ENCODE results near the gene LDB2. TPM values are rescaled to one million over a fixed set of nuclear protein-coding genes. Genes with fewer than 3 reads are reported as not detected.

The LDB2 gene
- total and polyA plus RNA-seq, 7 donors, result 7.0 to 18.9 (median 10.1) TPM

DNA sequence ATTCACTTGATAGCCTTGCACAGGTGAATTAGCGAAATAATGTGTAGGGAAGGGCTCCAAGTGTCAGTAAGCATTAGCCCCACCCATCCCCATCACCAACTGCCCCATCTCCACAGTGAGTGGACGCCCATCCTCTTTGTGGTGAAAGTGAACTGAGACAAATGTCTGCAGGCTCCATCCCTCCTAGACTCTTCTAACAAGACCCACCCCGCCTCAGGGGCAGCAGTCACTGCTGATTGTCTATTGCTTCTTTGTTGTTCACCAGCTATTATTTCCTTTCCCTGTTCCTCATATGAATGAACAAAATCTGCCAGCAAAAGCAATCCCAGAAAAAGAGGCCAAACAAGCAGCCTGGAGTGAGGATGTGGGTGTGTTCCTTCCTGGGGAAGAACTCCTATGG lies 96.4 kb downstream of the LDB2 start:
- Histone ChIP-seq H3K36me3 (ENCODE audit: insufficient read depth in 1 of 2, low read depth in 1 of 2) (no peaks in the 10 kb centered on the region), H3K9me3 (no peaks in the 10 kb centered on the region), H3K4me1 (no peaks in the 10 kb centered on the region), H3K4me3 (no peak overlapping the region), H3K27me3 (ENCODE audit: insufficient read depth in 3 of 3, low read length in 2 of 3) (no peaks in the 10 kb centered on the region), H3K27ac (no peak overlapping the region)
- ATAC-seq (no peak), DNase-seq (no peak)
- WGBS, 3 donors, result 81 to 86% (median 83%) methylated on average over 3 of the region's 3 CpGs
- intact Hi-C loops (cut with DNase I), result no loop called here
- TF ChIP-seq, protein P1, sequence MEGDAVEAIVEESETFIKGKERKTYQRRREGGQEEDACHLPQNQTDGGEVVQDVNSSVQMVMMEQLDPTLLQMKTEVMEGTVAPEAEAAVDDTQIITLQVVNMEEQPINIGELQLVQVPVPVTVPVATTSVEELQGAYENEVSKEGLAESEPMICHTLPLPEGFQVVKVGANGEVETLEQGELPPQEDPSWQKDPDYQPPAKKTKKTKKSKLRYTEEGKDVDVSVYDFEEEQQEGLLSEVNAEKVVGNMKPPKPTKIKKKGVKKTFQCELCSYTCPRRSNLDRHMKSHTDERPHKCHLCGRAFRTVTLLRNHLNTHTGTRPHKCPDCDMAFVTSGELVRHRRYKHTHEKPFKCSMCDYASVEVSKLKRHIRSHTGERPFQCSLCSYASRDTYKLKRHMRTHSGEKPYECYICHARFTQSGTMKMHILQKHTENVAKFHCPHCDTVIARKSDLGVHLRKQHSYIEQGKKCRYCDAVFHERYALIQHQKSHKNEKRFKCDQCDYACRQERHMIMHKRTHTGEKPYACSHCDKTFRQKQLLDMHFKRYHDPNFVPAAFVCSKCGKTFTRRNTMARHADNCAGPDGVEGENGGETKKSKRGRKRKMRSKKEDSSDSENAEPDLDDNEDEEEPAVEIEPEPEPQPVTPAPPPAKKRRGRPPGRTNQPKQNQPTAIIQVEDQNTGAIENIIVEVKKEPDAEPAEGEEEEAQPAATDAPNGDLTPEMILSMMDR (IDR thresholded peaks at IDR 0.05), result no peak

DNA sequence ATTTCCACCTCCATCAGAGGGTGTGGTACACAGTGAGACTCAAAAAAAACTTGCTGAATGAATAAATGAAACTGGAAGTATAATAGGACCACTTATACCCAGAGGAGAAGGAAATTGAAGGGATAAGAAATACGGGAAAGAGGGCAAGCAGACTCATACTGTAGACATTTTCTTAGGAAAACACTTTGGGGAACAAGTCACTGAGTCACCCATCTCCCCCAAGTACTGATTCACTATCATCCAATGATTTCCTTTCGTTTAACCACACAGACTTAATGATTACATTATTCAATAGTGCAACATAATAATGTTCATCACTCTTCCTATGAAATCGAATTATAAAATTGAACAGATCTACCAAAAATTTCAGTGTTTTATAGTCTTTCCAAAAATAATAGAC lies 97.1 kb downstream of the LDB2 start:
- no peak for ATAC-seq
- Histone ChIP-seq H3K4me1 (no peaks in the 10 kb centered on the region), H3K4me3 (no peak overlapping the region), H3K36me3 (ENCODE audit: insufficient read depth in 1 of 2, low read depth in 1 of 2) (no peaks in the 10 kb centered on the region), H3K27ac (no peak overlapping the region), H3K9me3 (no peaks in the 10 kb centered on the region), H3K27me3 (ENCODE audit: insufficient read depth in 3 of 3, low read length in 2 of 3) (no peaks in the 10 kb centered on the region)
- WGBS, 3 donors, result 80 to 89% (median 89%) methylated on average over 3 of the region's 3 CpGs
- TF ChIP-seq, protein P1 (IDR thresholded peaks at IDR 0.05), result no peak
- DNase-seq, result no peak
- intact Hi-C loops (cut with DNase I), result no loop called here

DNA sequence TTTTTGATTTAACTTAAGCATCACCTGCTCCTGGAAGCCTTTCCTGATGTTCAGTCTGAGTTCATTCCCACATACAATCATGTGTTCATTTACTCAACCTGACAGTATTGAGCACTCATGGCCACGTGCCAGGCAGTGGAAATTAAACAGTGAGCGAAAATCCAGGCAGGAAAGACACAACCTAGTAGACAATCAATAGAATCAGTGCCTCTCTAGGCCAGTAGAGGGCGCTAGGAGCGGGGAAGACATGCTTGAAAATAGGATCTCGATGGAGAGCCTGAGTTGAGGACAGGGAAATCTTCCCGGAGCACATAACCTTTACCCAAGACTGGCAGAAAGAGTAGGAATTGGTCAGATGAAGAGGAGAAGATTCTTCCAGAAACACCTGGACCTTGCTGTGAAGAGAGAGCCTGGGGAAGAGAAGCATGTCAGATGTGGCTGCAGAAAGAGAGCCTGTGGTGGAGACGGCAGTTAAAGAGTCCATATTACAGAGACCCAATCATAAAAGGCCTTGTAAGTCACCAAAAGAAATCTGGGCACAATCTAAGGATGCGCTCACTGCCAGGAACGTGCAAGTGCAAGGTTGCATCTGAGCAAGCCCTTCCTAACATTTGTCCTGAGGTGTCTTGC lies 103.5 kb downstream of the LDB2 start:
- H3K36me3 ChIP-seq (ENCODE audit: insufficient read depth in 1 of 2, low read depth in 1 of 2), result no peaks in the 10 kb centered on the region
- no peak overlapping the region for H3K27ac ChIP-seq
- TF ChIP-seq, protein P1 (IDR thresholded peaks at IDR 0.05), result peak; percentile 47
- no peaks in the 10 kb centered on the region for H3K9me3 ChIP-seq
- no peaks in the 10 kb centered on the region for H3K27me3 ChIP-seq (ENCODE audit: insufficient read depth in 3 of 3, low read length in 2 of 3)
- intact Hi-C loops (cut with DNase I), result no loop called here
- ATAC-seq (no peak), DNase-seq (no peak)
- 38 to 40% (median 40%) methylated on average over 9 of the region's 9 CpGs for WGBS, 3 donors
- no peaks in the 10 kb centered on the region for H3K4me1 ChIP-seq
- H3K4me3 ChIP-seq, result no peak overlapping the region

DNA sequence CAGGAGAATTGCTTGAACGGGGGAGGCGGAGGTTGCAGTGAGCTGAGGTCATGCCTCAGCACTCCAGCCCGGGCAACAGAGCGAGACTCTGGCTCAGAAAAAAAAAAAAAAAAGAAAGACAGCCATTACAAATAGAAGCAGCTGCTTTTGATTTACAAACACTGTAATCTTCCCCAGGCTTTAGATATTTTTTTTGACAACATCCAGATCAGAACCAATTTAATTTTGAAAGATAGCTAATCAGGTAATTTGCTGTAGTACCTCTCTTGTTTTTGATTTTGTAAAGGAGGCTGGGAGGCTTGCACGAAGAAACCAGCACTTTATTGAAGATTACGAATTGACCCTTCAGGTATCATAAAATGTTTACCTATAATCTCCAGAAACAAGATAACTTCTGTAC lies 107.0 kb downstream of the LDB2 start:
- no peaks in the 10 kb centered on the region for H3K27me3 ChIP-seq (ENCODE audit: insufficient read depth in 3 of 3, low read length in 2 of 3)
- H3K4me1 ChIP-seq, result no peaks in the 10 kb centered on the region
- intact Hi-C loops (cut with DNase I), result no loop called here
- TF ChIP-seq, protein P1 (IDR thresholded peaks at IDR 0.05), result no peak
- no peak overlapping the region for H3K27ac ChIP-seq
- DNase-seq (no peak), ATAC-seq (no peak)
- no peaks in the 10 kb centered on the region for H3K36me3 ChIP-seq (ENCODE audit: insufficient read depth in 1 of 2, low read depth in 1 of 2)
- no peak overlapping the region for H3K4me3 ChIP-seq
- WGBS, 3 donors, result 51 to 77% (median 64%) methylated on average over 6 of the region's 6 CpGs
- H3K9me3 ChIP-seq, result no peaks in the 10 kb centered on the region

DNA sequence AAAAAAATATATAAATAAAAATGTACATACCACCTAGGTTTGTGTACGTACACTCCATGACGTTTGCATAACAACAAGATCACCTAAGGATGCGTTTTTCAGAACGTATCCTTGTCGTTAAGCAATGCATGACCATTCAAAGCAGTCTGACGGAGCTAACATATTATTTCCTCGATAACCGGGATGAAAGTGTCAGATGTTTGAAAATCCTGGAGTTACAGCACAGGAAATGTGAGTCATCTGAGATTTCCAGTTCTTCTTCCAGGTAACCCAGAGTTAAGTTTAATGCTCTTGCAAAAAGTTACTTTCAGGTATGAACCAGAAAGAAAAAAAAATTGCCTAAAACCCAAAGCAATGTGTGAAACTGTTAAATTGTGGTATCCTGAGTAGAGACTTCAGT lies 107.9 kb downstream of the LDB2 start:
- Histone ChIP-seq H3K9me3 (no peaks in the 10 kb centered on the region), H3K27me3 (ENCODE audit: insufficient read depth in 3 of 3, low read length in 2 of 3) (no peaks in the 10 kb centered on the region), H3K27ac (no peak overlapping the region), H3K4me1 (no peaks in the 10 kb centered on the region), H3K36me3 (ENCODE audit: insufficient read depth in 1 of 2, low read depth in 1 of 2) (no peaks in the 10 kb centered on the region), H3K4me3 (no peak overlapping the region)
- intact Hi-C loops (cut with DNase I), result no loop called here
- TF ChIP-seq, protein P1 (IDR thresholded peaks at IDR 0.05), result no peak
- WGBS, 3 donors, result 60 to 75% (median 67%) methylated on average over 8 of the region's 8 CpGs
- ATAC-seq (no peak), DNase-seq (no peak)

Measured in psoas muscle (tissue), 8 donors.